NB4 (cell line): ENCODE measurements around the gene ITGB3BP.

Experiments
- MYC ChIP-seq: IDR thresholded peaks from 2 replicates; pipeline ENCODE4 v1.6.1; 2011; ENCODE audit warnings: low read depth, low read length
- POLR2A ChIP-seq: IDR thresholded peaks from 2 replicates; pipeline ENCODE4 v1.6.1; 2011; ENCODE audit warnings: mild to moderate bottlenecking; ENCODE audit not compliant: insufficient read length; ENCODE audit errors: extremely low read depth
- TF ChIP-seq, protein P1 (sequence below): IDR thresholded peaks from 2 replicates; pipeline ENCODE4 v1.6.1; 2011; ENCODE audit warnings: low read depth, low read length
- TF ChIP-seq, protein P2 (sequence below): IDR thresholded peaks from one replicate; pipeline ENCODE4 v1.5.1; 2012; ENCODE audit warnings: low read depth, low read length

DNA sequence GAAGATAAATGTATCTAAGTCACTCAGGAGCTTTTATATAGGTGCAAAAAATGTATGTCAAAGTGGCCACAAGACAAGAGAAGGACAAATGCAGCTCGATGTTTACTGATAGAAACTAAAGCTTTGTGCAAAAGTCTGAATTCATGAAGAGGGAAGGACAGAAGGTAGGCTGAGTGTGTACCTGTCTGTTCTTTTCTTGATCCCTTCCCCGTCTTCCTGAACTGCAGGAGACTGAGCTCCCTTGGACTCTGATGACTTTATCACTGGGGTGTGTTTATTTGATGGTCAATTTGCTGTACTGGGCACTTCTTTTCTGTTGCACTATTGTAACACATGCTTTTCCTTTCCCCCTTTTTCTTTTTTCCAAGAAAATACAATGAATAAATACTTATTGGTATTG is 25.4 kb downstream of the ITGB3BP start:
- TF ChIP-seq, protein P1, sequence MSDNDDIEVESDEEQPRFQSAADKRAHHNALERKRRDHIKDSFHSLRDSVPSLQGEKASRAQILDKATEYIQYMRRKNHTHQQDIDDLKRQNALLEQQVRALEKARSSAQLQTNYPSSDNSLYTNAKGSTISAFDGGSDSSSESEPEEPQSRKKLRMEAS: no peak
- TF ChIP-seq, protein P2, sequence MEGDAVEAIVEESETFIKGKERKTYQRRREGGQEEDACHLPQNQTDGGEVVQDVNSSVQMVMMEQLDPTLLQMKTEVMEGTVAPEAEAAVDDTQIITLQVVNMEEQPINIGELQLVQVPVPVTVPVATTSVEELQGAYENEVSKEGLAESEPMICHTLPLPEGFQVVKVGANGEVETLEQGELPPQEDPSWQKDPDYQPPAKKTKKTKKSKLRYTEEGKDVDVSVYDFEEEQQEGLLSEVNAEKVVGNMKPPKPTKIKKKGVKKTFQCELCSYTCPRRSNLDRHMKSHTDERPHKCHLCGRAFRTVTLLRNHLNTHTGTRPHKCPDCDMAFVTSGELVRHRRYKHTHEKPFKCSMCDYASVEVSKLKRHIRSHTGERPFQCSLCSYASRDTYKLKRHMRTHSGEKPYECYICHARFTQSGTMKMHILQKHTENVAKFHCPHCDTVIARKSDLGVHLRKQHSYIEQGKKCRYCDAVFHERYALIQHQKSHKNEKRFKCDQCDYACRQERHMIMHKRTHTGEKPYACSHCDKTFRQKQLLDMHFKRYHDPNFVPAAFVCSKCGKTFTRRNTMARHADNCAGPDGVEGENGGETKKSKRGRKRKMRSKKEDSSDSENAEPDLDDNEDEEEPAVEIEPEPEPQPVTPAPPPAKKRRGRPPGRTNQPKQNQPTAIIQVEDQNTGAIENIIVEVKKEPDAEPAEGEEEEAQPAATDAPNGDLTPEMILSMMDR: no peak
- TF ChIP-seq POLR2A (no peak), MYC (no peak)
